HCT116 (cell line): Measurements from ENCODE around the gene CLCA2.

Experiments
- CTCF ChIP-seq, 3 experiments: fragments of 200-600 bp in 1 of 3; sonication (generic) in 1 of 3; IDR thresholded peaks in 2 of 3; conservative IDR thresholded peaks in 1 of 3; 2 replicates each; pipeline ENCODE4 v1.5.1; 2012 to 2017; ENCODE audit warnings: low read depth in 2 of 3, low read length in 2 of 3, antibody characterized with exemption in 1 of 3, borderline replicate concordance in 1 of 3, control low read depth in 1 of 3, mild to moderate bottlenecking in 1 of 3, mixed read lengths in 1 of 3, mixed run types in 1 of 3, moderate library complexity in 1 of 3; ENCODE audit not compliant: insufficient read depth in 1 of 3
- EGR1 ChIP-seq: IDR thresholded peaks from 2 replicates; pipeline ENCODE4 v1.6.1; 2012; ENCODE audit warnings: low read depth
- EZH2 ChIP-seq: fragments of 200-600 bp; sonication (generic); IDR thresholded peaks from 2 replicates; pipeline ENCODE4 v1.6.1; 2017; ENCODE audit warnings: antibody characterized with exemption, mixed run types
- EZH2phosphoT487 ChIP-seq: fragments of 200-600 bp; IDR thresholded peaks from 2 replicates; pipeline ENCODE4 v1.6.1; 2018; ENCODE audit warnings: antibody characterized with exemption, borderline replicate concordance
- FOSL1 ChIP-seq: IDR thresholded peaks from 2 replicates; pipeline ENCODE4 v1.6.1; 2012; ENCODE audit warnings: low read depth
- POLR2A ChIP-seq: IDR thresholded peaks from 2 replicates; pipeline ENCODE4 v1.7.0; 2011; ENCODE audit warnings: borderline replicate concordance; ENCODE audit not compliant: insufficient read depth, insufficient read length; ENCODE audit errors: extremely low read depth
- RAD21 ChIP-seq: IDR thresholded peaks from 2 replicates; pipeline ENCODE4 v1.6.1; 2012; ENCODE audit warnings: low read depth, mild to moderate bottlenecking

GRCh38 chr1:86498281-86498680 is 74.3 kb downstream of the CLCA2 start:
- no peak for TF ChIP-seq POLR2A
- no peak for TF ChIP-seq FOSL1
- TF ChIP-seq CTCF (IDR thresholded peaks at IDR 0.05 in 2 of 3, conservative IDR thresholded peaks at IDR 0.05 in 1 of 3; ENCODE audit: borderline replicate concordance in 1 of 3, insufficient read depth in 1 of 3, low read depth in 2 of 3, low read length in 2 of 3): no peak
- TF ChIP-seq EGR1: no peak
- no peak for TF ChIP-seq EZH2
- TF ChIP-seq RAD21: no peak
- TF ChIP-seq EZH2phosphoT487: no peak
